IMR-90 (cell line): ENCODE results near the gene GPC2. TPM values are rescaled to one million over a fixed set of nuclear protein-coding genes. Genes with fewer than 3 reads are reported as not detected.

Experiments used
- ATAC-seq: fragments of 200-7000 bp; cut with Tn5 transposase; 2 replicates; pipeline ENCODE4 v1.9.1; 2020; ENCODE audit warnings: low read depth, mild to moderate bottlenecking, moderate library complexity
- BruUV-seq: library from RNA; stranded (reverse); fragments of 400-500 nt; replicated peaks from 2 replicates; lab custom pipeline; 2021; lab: Mats Ljungman, UMichigan
- CTCF ChIA-PET: fragments of 300-600 bp; formaldehyde crosslinking; extraction: SDS; loops from one replicate; lab custom pipeline; 2021; ENCODE audit warnings: antibody characterized with exemption; lab: Yijun Ruan, JAX
- POLR2A ChIA-PET: fragments of 300-600 bp; sonication (Branson Sonifier 250); formaldehyde crosslinking; loops from one replicate; lab custom pipeline; 2022; ENCODE audit warnings: antibody characterized with exemption; ENCODE audit not compliant: unreplicated experiment; lab: Charles Lee
- DNase-seq: peaks from one replicate; pipeline ENCODE4 v3.0.0; 2013
- H2AFZ ChIP-seq: replicated peaks from 2 replicates; pipeline ENCODE3; 2013; ENCODE audit warnings: low read length, mild to moderate bottlenecking; ENCODE audit not compliant: poor library complexity
- H2AK5ac ChIP-seq: 2 replicates; pipeline ENCODE4 v1.6.1; 2013; ENCODE audit warnings: low read depth, low read length, inconsistent platforms
- H2AK9ac ChIP-seq: replicated peaks from 2 replicates; pipeline ENCODE3; 2013; ENCODE audit warnings: mild to moderate bottlenecking, low read depth, low read length, moderate library complexity; ENCODE audit not compliant: poor library complexity
- H2BK120ac ChIP-seq: 2 replicates; pipeline ENCODE4 v1.6.1; 2013; ENCODE audit warnings: low read depth, low read length, inconsistent platforms
- H2BK15ac ChIP-seq: 3 replicates; pipeline ENCODE4 v1.6.1; 2013; ENCODE audit warnings: low read depth, low read length, inconsistent platforms
- H2BK20ac ChIP-seq: 2 replicates; pipeline ENCODE4 v1.6.1; 2013; ENCODE audit warnings: low read depth, mild to moderate bottlenecking, inconsistent platforms, low read length, moderate library complexity
- H2BK5ac ChIP-seq: 2 replicates; pipeline ENCODE4 v1.6.1; 2013; ENCODE audit warnings: mild to moderate bottlenecking, low read depth, low read length, inconsistent platforms; ENCODE audit not compliant: poor library complexity, severe bottlenecking
- H3K14ac ChIP-seq: replicated peaks from 2 replicates; pipeline ENCODE4 v1.6.1; 2013; ENCODE audit warnings: low read depth, low read length, inconsistent platforms
- H3K18ac ChIP-seq: 2 replicates; pipeline ENCODE4 v1.6.1; 2013; ENCODE audit warnings: low read depth, low read length, control low read depth
- H3K23ac ChIP-seq: 2 replicates; pipeline ENCODE4 v1.6.1; 2013; ENCODE audit warnings: low read depth, low read length, inconsistent platforms
- H3K27ac ChIP-seq: 2 replicates; pipeline ENCODE4 v1.5.1; 2013; ENCODE audit warnings: mild to moderate bottlenecking, control low read depth, low read length; ENCODE audit not compliant: insufficient read depth
- H3K27me3 ChIP-seq: 2 replicates; pipeline ENCODE4 v1.6.1; 2013; ENCODE audit warnings: low read length; ENCODE audit not compliant: control insufficient read depth, insufficient read depth
- H3K36me3 ChIP-seq: 2 replicates; pipeline ENCODE4 v1.6.1; 2013; ENCODE audit warnings: low read length, mixed read lengths; ENCODE audit not compliant: control insufficient read depth, insufficient read depth
- H3K4ac ChIP-seq: 2 replicates; pipeline ENCODE4 v1.6.1; 2013; ENCODE audit warnings: low read depth, low read length, inconsistent platforms
- H3K4me1 ChIP-seq: 2 replicates; pipeline ENCODE4 v1.6.1; 2013; ENCODE audit warnings: low read length, mixed read lengths; ENCODE audit not compliant: control insufficient read depth, insufficient read depth
- H3K4me2 ChIP-seq: 2 replicates; pipeline ENCODE4 v1.6.1; 2013; ENCODE audit warnings: low read depth, mild to moderate bottlenecking, control low read depth, low read length, moderate library complexity
- H3K4me3 ChIP-seq: 2 replicates; pipeline ENCODE4 v1.5.1; 2013; ENCODE audit warnings: low read depth, mild to moderate bottlenecking, control low read depth, low read length, moderate library complexity; ENCODE audit not compliant: insufficient read depth
- H3K56ac ChIP-seq: 2 replicates; pipeline ENCODE4 v1.6.1; 2013; ENCODE audit warnings: low read length, inconsistent platforms; ENCODE audit not compliant: insufficient read depth; ENCODE audit errors: extremely low read depth
- H3K79me1 ChIP-seq, 2 experiments: 2 replicates each; pipeline ENCODE4 v1.6.1; 2013; ENCODE audit warnings: low read length in 2 of 2, inconsistent platforms in 1 of 2, low read depth in 1 of 2
- H3K9ac ChIP-seq: 2 replicates; pipeline ENCODE4 v1.6.1; 2013; ENCODE audit warnings: low read depth, low read length, control low read depth
- H3K9me1 ChIP-seq: 2 replicates; pipeline ENCODE4 v1.6.1; 2013; ENCODE audit warnings: low read length, inconsistent platforms; ENCODE audit not compliant: insufficient read depth
- H3K9me3 ChIP-seq: 2 replicates; pipeline ENCODE4 v1.6.1; 2013; ENCODE audit warnings: low read length; ENCODE audit not compliant: control insufficient read depth, insufficient read depth
- H4K20me1 ChIP-seq: 2 replicates; pipeline ENCODE4 v1.6.1; 2013; ENCODE audit warnings: low read length, inconsistent platforms; ENCODE audit not compliant: insufficient read depth
- H4K5ac ChIP-seq: 2 replicates; pipeline ENCODE4 v1.6.1; 2013; ENCODE audit warnings: mild to moderate bottlenecking, low read depth, low read length, control low read depth
- H4K8ac ChIP-seq, 2 experiments: 2 replicates each; pipeline ENCODE4 v1.6.1; 2013; ENCODE audit warnings: low read depth in 2 of 2, low read length in 2 of 2, control low read depth in 1 of 2, inconsistent platforms in 1 of 2
- H4K91ac ChIP-seq: 2 replicates; pipeline ENCODE4 v1.6.1; 2013; ENCODE audit warnings: low read depth, low read length, inconsistent platforms; ENCODE audit not compliant: insufficient read depth
- CEBPB ChIP-seq: IDR thresholded peaks from 2 replicates; pipeline ENCODE4 v1.6.1; 2012; ENCODE audit warnings: low read depth, low read length, improper control_type of control experiment
- FOS ChIP-seq: fragments of 150-350 bp; IDR thresholded peaks from 2 replicates; pipeline ENCODE4 v1.6.1; 2016; ENCODE audit warnings: low read depth, low read length
- MAZ ChIP-seq: IDR thresholded peaks from 2 replicates; pipeline ENCODE4 v1.6.1; 2012; ENCODE audit warnings: low read depth, mild to moderate bottlenecking, low read length, improper control_type of control experiment, moderate library complexity, borderline replicate concordance
- MXI1 ChIP-seq: IDR thresholded peaks from 2 replicates; pipeline ENCODE4 v1.6.1; 2012; ENCODE audit warnings: low read depth, mild to moderate bottlenecking, low read length, moderate library complexity, borderline replicate concordance
- POLR2A ChIP-seq: IDR thresholded peaks from 2 replicates; pipeline ENCODE4 v1.6.1; 2012; ENCODE audit warnings: mild to moderate bottlenecking, low read depth, low read length
- RAD21 ChIP-seq: IDR thresholded peaks from 2 replicates; pipeline ENCODE4 v1.6.1; 2012; ENCODE audit warnings: low read length, improper control_type of control experiment
- RFX5 ChIP-seq: IDR thresholded peaks from 2 replicates; pipeline ENCODE4 v1.8.0; 2012; ENCODE audit warnings: low read depth, mild to moderate bottlenecking, low read length, moderate library complexity
- SMC3 ChIP-seq: fragments of 150-350 bp; IDR thresholded peaks from 2 replicates; pipeline ENCODE4 v1.6.1; 2016; ENCODE audit warnings: low read depth, mild to moderate bottlenecking, antibody characterized with exemption, low read length, moderate library complexity
- WGBS, 2 experiments: methylation state at CpG; one replicate each; pipeline versions ENCODE4 v1.1.5 to v1.1.7; 2013; ENCODE audit warnings: missing lambda C conversion rate in 2 of 2; ENCODE audit not compliant: insufficient read length in 1 of 2; ENCODE audit errors: extremely low coverage in 2 of 2; 5-methylcytosine and 5-hydroxymethylcytosine counted together
- dilution Hi-C: fragments of 300-500 bp; cut with HindIII; formaldehyde crosslinking; loops from one replicate; pipeline ENCODE4 v1.14.3; 2018; ENCODE audit warnings: low sequenced_read_pairs; ENCODE audit not compliant: unreplicated experiment
- in situ Hi-C: fragments of 300-500 bp; cut with MboI; formaldehyde crosslinking; loops from 3 replicates; pipeline ENCODE4 v1.14.3; 2019; ENCODE audit warnings: low sequenced_read_pairs, inconsistent platforms, mixed read lengths
- intact Hi-C: fragments of 100-400 bp; cut with micrococcal nuclease; formaldehyde crosslinking; loops from 2 replicates; pipeline ENCODE4 v1.10.0; 2022
- polyA plus RNA-seq, 3 experiments: library from polyadenylated mRNA; depleted of rRNA; stranded (reverse); fragments of >200 nt; gene quantifications; 2 replicates each; pipeline ENCODE4 v1.2.3, GENCODE V29; 2012; ENCODE audit warnings: low replicate concordance in 1 of 3
- total RNA-seq: library from RNA; depleted of rRNA; stranded (reverse); fragments of >200 nt; gene quantifications from 2 replicates; pipeline ENCODE4 v1.2.3, GENCODE V29; 2012
- TF ChIP-seq, protein P1 (sequence below): conservative IDR thresholded peaks from 2 replicates; pipeline ENCODE4 v1.5.1; 2012; ENCODE audit warnings: mild to moderate bottlenecking, low read depth, low read length, improper control_type of control experiment

The GPC2 gene
- total and polyA plus RNA-seq, 2 of the 4 experiments (the other 2 are of a cell fraction) = 1.8 to 6.0 TPM

DNA sequence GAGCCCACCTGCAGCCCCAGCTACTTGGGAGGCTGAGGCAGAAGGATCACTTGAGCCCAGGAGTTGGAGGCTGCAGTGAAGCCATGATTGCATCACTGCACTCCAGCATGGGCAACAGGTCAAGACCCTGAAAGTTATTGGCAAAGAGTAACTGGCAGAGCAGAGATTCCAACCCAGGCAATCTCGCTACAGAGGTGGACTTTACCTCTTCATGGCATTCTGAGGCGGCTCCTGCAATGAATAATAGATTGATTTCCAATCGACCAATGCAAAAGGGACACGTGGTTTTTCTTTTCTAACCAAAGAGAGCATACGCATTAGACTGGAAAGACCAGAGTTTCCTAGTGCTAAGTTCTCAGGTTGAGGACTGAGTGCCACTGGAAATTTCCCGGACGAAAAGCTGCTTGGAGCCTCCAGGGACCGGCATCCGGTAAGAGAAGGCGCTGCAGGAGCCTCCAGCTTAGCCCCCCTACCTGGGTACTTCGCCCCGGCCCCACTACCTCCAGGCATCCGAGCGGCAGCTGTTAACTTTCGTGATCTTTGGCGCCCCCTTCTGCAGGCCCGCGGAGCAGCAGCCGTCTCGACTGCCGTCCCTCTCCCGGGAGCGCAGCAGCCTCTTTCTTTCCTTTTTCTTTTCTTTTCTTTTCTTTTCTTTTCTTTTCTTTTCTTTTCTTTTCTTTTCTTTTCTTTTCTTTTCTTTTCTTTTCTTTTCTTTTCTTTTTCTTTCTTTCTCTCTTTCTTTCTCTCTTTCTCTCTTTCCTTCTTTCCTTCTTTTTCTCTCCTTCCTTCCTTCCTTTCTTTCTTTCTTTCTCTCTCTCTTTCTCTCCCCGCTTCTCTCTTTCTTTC is 46.4 kb downstream of the GPC2 start:
- dilution Hi-C loops = no loop called here
- Histone ChIP-seq H3K4me1 (peaks cover 2% of the 10 kb centered on the region; the same call in 1 of the 2 replicates), H3K4me3 (no peak overlapping the region), H3K56ac (no peak overlapping the region), H2BK5ac (no peak overlapping the region), H2BK120ac (no peak overlapping the region), H3K14ac (no peak overlapping the region), H3K27me3 (peaks cover under 1% of the 10 kb centered on the region; the same call in 1 of the 2 replicates), H2AK9ac (peak overlapping the region; percentile 52), H3K9me1 (no peaks in the 10 kb centered on the region), H4K5ac (no peak overlapping the region), H4K91ac (no peak overlapping the region), H3K27ac (no peak overlapping the region), H3K4ac (no peak overlapping the region), H3K36me3 (no peaks in the 10 kb centered on the region), H3K9ac (no peak overlapping the region), H2AK5ac (no peak overlapping the region), H2AFZ (peak overlapping the region; percentile 90), H3K9me3 (no peaks in the 10 kb centered on the region), H2BK20ac (no peak overlapping the region), H3K4me2 (peak overlapping the region; percentile 65), H3K79me1 (peaks cover 7 to 26% of the 10 kb centered on the region in 2 experiments; a peak in 3 of 4 replicates), H3K18ac (no peak overlapping the region), H3K23ac (no peak overlapping the region), H4K8ac (peak overlapping the region in 1 of 2 experiments; percentile 24; a peak in 1 of 4 replicates), H4K20me1 (no peaks in the 10 kb centered on the region), H2BK15ac (no peak overlapping the region)
- intact Hi-C loops = loop anchor here (2.0 to 5.0 kb wide), 2 partner anchors 136 to 219 kb away; no protein-coding TSS in a partner anchor
- ChIA-PET POLR2A (no interaction called here), CTCF (interaction anchor here (0.6 to 1.2 kb wide), 9 partner anchors 10 to 472 kb away, joined by 3 to 6 read pairs (median 3); partner anchors contain the start of gene GAL3ST4)
- BruUV-seq = no TSS peak
- DNase-seq = peak; percentile 27
- WGBS, 2 experiments = 11% methylated on average over 16 of the region's 24 CpGs; no CpG with 5 or more reads in 1 of the 2 experiments
- TF ChIP-seq CEBPB (peak; percentile 40), MXI1 (no peak), FOS (no peak), RAD21 (peak; percentile 67), SMC3 (peak; percentile 39; the same call in 1 of the 2 replicates), MAZ (no peak; the same call in 1 of the 2 replicates), RFX5 (no peak), POLR2A (no peak)
- TF ChIP-seq, protein P1, sequence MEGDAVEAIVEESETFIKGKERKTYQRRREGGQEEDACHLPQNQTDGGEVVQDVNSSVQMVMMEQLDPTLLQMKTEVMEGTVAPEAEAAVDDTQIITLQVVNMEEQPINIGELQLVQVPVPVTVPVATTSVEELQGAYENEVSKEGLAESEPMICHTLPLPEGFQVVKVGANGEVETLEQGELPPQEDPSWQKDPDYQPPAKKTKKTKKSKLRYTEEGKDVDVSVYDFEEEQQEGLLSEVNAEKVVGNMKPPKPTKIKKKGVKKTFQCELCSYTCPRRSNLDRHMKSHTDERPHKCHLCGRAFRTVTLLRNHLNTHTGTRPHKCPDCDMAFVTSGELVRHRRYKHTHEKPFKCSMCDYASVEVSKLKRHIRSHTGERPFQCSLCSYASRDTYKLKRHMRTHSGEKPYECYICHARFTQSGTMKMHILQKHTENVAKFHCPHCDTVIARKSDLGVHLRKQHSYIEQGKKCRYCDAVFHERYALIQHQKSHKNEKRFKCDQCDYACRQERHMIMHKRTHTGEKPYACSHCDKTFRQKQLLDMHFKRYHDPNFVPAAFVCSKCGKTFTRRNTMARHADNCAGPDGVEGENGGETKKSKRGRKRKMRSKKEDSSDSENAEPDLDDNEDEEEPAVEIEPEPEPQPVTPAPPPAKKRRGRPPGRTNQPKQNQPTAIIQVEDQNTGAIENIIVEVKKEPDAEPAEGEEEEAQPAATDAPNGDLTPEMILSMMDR = peak; percentile 76
- 0 out of 2 replicates have a peak, but pooled peaks have one; percentile 21 for ATAC-seq
- in situ Hi-C loops = loop anchor here (10.0 kb wide), 1 partner anchor 214 kb away; no protein-coding TSS in a partner anchor
